GM18498 (cell line): ENCODE data around the gene DACH1.

Source experiments
- ATAC-seq: cut with Tn5 transposase; IDR thresholded peaks from one replicate; pipeline ENCODE4 v1.9.1; 2021; ENCODE audit warnings: mild to moderate bottlenecking, moderate library complexity; ENCODE audit not compliant: unreplicated experiment

The DACH1 gene

DNA sequence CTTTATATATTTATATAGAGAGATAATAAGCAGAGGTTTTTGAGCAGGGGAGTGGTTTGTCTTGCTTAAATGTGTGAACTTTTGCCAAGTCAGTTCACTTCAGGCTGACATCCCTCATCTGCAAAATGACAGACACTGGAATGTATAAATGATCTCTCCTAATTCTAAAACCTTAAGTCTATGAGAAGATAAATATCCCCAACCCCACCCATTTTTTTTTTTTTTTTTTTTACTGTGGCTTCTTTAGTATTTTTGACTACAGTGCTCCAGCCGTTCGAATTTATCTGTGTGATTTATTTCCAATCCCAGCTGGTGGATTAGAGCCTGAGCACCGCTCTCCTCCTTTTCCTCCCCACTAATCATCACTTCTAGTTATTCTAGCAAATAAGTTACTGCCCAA lies 234.8 kb downstream of the DACH1 start:
- no peak for ATAC-seq

DNA sequence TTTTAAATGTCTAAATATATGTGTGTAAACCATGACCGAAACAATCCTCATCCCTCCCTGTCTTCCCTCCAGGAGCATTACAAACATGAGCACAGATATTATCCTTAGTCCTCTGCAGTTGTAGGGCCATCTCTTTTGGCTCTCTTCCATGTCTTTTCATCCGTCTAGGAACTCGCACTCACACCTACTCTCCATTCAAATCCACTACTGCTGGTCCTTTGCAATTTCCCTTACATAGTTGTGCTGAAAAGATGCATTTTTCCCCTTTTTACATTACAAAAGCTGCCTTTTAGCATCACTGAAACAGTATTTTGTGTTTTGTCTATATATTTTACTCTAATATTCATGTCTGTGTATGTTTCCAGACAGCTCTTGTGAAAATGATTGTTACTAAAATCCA lies 237.8 kb downstream of the DACH1 start:
- no peak for ATAC-seq

DNA sequence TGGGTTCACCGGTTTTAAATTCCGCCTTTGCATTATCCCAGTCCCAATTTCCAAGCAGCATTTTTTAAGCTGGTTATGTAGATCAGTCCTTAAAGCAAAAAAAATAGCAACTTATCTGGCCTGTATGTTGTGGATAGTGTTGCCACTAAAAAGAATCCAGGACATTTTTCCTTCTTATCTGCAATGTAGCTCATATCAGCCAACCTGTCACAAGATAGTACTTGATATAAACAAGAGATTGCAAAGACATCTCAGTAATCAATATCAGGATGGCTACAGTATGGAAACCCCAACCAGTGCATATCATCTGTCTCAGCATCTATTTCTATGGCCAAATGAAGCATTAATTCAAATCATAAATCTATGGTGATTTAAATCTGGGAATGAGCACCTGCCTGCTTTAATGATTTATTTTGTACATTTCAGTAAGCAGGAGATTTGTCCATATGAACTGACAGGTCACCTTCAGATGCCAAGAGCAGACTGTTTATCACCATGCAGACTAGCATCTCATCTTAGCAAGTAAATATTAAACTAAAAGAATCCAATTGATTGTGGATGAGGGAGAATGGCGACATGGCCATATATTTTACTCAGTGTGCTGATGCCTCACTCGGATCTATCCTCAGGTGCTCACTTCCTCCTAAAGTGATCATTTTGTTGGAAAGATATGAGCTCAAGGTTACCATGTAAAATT lies 240.4 kb downstream of the DACH1 start:
- ATAC-seq = no peak

DNA sequence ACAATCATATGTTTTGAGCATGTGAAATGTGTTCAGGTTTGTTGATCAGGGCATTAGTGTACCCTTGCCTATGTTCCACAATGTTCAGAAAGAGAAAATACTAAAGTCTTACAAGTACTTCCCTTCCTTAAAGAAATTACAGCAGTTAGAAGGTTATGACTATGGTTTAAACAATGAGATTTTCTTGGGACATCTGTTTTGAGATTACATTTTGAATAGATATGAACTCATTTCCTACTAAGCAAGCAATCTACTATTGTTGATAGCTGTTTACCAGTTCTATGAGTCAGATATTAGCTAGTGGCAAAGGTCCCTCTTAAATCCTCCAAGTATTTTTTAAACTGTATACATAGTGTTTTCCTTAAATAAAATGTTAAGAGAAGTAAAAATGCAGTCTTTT lies 241.3 kb downstream of the DACH1 start:
- no peak for ATAC-seq

DNA sequence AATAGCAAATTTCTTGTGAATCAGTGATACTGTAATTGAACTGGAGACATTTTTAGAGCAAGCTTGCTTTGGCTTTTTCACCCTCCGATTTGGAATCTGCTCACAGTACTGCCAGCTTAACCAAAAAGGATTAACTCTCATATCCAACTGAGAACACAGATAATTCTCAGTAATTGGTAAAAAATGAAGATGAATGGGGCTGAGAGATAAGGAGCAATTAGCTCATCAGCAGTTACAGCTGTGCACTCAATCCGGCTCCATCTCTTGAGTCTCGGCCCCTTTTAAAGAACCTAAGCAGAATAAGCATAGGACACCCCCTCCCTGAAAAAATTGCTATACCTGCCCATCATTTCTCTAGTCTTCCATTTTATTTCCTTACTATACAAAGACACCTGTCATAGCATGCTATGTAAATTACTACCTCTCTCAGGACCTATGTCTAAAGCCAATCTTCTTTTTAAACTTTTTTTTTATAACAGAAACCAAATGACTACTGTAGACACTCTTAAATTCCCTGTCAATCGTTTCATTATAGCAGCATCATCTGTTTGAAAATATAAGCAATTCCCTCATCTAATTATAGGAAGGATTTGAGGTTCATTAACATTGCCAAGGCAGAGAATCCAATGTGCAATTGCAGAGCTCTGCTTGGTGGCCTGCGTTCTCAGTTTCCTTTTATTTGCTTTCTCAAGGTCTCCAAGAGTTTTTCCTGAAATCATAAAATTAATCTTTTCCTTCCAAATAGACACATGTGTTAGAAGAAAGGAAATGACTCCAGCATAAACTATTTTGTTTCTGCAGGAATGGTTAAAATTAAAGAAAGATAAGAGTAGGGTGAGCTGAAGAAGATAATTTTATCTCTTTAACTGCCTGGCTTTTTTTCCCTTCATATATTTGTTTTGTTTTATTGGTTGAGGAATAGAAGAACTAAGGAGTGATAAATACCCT lies 242.1 kb downstream of the DACH1 start:
- ATAC-seq = no peak

DNA sequence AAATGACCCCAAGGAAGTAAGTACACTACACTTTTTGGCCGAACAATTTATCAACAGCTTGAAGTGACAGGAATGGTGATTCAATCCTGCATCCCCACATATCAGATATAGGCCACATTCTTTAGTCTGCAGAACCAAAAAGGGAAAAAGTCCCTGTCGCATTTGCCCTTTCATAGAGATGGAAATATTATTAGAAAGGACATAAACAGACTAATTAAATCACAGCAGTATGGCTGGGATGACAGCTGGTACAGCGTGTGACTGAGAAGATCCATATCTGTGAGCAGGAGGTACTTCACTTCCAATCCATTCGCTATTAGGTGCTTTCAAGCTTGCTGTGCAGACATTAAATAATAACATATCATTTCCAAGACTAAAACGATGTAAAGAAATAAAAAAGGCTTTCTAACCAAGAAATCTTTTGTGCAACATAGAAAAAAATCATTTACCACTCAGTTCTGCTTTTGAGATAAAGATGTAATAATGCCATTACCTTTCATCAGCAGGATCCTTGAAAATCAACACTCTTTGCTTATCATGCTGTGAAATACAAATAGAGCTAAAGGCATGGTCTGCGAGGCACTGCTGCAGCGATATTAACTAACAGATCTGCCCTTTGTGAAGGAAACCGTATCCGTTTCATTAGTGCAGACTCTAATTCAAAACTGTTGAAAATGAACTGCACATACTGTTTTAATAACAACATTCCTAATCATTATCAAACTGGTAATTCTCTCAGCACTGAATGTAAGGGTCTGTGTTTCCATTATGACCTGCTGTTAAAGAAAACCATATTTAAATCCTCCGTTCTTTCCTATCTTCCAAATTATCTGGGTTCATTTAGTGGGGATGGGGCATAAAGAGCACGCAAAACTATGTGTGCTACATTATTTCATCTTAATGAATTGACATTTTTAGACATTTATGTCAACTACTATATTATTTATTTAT lies 245.6 kb downstream of the DACH1 start:
- no peak for ATAC-seq

DNA sequence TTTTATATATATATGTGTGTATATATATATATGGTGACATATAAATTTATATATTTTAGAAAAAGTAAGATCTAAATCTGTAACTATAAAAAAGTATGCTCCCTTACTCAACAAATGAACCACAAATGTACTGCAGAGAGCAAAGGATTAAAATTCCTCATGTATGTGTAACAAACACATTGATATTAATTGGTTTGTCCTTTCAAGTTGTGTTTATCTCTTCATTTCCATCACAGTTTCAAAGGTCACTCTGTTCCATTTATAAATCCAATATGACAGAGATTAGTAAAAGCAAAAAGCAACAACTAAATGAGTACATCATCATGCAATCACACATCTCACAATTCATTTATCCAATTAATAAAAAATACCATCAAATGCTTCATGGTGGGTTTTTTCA lies 247.9 kb downstream of the DACH1 start:
- no peak for ATAC-seq

DNA sequence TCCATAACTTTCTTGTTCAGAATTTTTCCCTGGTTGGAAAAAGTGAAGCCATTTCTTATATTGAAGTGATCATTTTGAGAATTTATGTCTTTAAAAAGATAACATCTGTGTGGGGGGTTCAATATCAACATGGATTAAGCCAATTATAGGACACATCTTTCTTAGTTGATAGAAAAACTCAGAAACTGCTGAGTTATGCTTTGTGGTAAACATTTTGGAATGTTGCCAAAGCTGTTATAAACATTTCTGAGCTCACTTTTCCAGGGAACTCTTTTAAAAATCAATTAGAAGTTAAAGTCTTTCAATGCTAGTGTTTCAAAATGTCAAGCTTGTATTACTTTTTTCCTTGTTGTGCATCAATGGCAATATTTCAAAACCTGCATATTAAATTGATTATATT lies 248.8 kb downstream of the DACH1 start:
- no peak for ATAC-seq

DNA sequence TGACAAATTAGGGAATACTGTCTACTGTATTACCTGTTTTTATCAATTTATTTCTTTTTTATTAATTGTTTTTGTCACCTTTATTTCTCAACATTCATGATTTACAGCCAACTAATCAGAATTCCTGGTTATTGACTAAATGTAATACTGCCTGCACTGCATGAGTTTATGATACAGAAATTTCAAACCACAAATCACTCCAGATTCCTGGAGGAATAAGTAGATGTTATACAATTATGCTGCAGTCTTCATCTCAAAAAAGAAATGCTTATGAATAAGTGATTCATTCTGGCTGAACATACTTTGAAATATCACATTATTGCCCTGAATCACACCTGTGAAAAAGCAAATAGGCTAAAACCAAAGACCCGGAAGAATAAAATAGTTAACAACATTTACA lies 249.7 kb downstream of the DACH1 start:
- no peak for ATAC-seq

DNA sequence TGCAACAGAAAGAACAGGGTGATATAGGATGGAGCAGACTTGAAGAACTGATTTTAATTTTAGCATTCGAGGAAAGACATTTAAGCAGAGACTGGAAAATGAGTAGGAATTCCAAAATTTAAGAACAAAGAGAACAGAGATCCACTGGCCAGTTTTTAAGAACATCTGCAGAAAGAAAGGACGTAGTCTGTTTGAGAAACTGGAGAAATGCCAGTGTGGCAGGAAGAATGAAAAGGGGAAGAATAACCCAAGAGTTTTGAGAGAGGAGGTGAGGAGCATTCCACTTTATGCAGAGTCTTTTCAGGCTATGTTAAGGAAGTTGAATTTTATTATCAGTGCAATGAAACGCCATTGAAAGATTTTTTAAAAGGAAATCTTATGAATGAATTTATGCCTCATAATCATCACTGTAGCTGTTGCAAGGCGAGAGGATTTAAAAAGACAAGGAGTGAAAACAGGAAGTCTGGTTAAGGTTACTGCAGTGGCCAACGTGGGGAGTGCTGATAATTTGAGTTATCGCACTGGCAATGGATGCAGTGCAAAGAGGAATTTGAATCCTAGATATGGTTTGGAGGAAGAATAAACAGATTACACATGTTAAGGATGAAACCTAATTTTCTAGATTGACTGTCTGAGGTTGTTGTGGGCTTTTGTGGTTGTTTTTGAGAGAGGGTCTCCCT lies 253.8 kb downstream of the DACH1 start:
- ATAC-seq = no peak

DNA sequence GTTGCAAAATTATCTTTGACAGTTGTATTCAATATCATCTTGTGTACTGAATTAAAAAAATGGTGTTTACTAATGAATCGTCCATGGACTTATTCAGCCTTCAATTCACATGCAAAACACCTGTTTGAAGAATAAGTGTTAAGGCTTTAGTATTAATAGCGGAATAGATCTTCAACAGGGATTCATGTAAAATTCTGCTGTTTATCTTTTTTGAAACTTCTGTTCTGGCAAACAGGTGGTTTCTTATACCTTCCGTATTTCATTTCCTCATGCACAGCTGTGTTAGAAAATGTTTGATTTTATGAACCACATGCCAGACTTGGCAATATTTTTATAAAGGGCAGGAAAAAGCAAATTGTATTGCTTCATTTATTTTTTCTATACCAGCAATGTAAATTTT lies 255.7 kb downstream of the DACH1 start:
- ATAC-seq = no peak

DNA sequence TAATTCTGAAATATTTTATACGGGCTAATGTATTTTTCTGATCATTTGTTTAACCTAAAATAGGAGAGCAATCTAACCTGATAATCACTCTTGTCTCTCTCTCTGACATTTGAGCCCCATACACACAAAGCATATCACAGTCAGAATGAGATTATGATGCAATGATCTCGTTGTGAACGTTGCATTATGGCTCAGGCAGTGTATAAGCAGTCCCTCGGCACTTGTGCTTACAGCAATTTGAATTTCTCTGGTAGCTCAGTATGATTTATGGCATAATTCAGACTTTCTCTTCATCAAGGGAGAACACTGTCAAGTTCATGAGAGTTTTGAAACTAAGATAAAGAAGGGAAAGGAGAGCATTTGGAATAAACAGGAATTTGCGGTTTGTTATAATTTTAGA lies 256.1 kb downstream of the DACH1 start:
- no peak for ATAC-seq

DNA sequence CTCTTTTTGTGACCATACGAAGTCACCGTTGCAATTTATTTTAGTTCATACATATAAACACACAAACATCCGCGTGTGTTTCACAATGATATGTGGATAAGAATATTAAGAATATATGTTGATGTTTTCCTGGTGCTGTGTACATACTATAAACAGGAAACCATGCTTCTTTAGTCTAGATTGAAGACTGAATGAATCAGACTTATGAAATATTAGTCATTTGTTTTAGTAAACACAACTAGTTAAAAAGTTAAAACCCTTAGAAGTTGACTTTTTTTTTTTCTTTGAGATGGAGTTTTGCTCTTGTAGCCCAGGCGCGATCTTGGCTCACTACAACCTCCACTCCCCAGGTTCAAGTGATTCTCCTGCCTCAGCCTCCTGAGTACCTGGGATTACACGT lies 257.7 kb downstream of the DACH1 start:
- ATAC-seq = no peak

DNA sequence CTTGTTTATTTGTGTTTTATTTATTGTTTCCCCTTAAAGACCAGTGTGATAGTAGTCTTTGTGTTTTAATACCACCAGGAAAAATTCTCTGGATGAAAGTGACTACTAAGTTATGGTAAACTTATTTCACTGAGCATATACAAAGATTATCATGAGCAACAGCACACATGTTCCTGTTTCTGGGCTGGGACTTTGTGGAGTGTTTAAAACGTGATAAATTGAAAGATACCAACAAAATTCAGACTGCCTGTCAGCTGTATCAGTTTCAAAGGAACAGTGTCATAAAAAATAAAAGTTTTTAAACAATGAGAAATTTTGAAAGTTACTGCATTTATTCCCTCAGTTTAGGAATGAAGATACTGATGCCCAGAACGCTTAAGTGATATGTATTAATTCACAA lies 259.4 kb downstream of the DACH1 start:
- no peak for ATAC-seq

DNA sequence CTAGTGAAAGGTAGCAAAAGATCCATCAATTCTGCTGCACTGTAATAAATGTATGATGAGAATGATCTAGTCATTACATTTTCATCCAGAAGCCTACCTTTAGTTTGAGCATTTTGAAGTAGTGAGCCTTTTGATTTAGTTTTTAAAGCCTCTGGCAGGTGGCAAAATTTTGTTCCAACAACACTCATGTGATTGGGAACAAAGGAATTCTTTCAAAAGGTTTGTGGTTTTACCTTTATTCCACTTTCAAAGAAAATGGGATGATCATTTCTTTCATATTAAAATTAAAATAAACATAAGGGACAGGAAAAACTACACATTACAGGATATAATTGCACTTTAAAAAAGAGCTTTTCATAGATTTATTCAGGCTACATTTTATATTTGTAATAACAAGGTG lies 260.2 kb downstream of the DACH1 start:
- ATAC-seq = no peak

DNA sequence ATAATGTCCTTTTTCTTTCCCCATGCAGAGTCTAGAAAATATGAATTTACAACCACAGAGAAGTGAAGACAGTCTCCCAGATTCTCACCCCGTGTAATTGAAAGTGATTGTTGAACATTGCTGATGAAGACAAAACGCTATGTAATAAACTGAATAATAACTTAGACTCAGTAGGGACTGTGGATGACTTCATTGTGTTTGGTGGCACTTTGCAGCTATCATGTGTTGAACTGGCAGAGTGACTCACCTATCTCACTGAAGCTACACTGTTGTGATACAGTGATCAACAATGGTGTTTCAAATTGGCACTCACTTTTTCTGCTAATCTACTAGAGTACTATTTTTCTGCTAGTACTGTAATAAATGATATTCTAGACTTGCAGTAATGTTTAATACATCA lies 261.3 kb downstream of the DACH1 start:
- no peak for ATAC-seq

DNA sequence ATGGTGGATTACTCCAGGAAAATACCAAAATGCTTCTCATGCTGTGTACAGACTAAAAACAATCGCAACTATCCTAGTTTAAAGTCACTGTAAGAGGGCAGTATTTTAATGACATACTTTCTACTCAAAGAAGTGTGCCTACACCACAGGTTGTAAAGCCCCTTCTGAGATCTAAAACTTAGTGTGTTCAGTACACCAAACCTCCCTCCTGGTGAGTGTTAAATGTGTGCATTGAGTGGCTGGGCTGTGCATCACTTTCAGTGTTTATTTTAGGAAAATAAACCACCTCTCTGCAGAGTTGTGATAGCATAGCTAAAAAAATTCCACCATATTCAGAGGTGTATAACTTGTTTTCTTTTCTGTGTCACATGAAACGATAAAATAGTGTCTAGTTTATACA lies 263.7 kb downstream of the DACH1 start:
- ATAC-seq = no peak

DNA sequence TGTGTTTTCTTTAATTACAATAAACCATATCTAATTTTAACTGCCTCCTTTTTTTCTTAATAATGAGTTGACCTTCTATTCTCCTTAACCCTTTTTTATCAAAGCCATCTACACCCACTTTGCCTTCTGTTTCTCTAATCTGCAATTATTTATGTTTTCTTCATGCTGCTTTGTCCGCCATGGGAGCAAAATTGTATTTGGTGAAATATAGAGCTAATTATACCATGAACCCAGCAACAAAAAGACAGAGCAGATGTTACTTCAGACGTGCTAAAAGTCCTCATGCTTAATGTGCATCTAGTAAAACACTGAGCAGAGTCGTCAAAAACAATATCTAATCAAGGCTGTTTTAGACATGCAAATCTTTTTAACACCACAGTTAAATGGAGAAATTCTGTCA lies 264.7 kb downstream of the DACH1 start:
- ATAC-seq = no peak

DNA sequence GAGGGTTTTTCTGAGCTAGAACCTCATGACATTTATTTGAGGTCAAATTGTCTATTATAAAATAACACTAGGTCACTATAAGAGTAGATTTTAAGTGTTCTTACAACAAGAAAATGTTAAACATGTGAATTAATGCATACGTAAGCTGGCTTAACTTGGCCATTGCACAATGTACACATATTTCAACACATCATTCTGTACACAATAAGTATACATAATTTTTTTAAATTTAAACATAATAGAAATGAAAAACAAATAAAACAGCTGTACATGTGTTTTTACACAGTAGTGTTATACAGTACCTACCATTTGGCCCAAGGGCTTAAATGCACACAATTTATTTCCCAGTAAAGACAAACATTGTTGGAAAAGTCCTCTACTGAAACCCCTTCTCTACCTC lies 269.9 kb downstream of the DACH1 start:
- ATAC-seq = no peak

DNA sequence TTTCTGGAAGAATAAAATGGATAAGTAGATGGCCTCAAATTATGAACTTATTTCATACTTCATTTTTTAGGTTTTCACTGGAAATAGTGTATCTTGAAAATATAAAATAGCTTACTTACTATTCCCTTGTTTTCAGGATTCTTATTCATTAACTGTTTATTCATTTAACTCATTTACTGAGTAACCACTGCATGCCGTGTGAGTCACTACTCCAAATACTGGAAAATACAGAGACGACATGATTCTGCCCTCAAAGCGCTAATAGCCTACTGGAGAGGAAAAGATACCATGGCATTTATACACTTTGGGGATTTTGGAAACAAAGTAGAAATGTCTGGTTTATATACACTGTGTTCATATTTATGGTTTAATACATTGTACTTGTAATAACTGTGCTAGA lies 270.9 kb downstream of the DACH1 start:
- ATAC-seq = no peak

DNA sequence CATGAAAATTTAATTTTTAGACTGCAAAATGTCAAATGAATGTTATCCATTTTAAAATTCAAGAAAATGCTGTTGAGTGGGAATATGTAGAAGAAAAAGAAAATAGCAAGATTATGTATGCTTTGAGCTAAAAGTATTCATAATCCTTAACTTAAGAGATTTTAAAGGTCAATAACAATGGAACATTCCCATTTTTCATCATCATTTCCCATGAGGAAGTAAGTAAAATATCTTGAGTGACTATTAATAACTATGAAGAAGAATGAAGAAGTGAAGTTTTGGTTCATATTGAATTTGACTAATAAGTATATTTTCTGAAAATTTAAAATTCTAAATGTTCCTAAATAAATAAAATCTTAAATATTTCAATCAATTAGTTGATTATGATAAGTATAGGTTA lies 273.4 kb downstream of the DACH1 start:
- no peak for ATAC-seq
